K562 (cell line): ENCODE measurements around the gene DENND2A.

Source experiments
- CREB1 ChIP-seq, 2 experiments: sonication (generic) in 1 of 2; formaldehyde crosslinking in 1 of 2; IDR thresholded peaks; 2 replicates each; pipeline versions ENCODE4 v1.6.1 to v1.8.0; 2012 to 2022; ENCODE audit warnings: inconsistent platforms in 1 of 2, mild to moderate bottlenecking in 1 of 2, missing genetic modification reagents in 1 of 2, moderate library complexity in 1 of 2
- CTCF ChIP-seq, 3 experiments: IDR thresholded peaks in 2 of 3; conservative IDR thresholded peaks in 1 of 3; 2 replicates each; pipeline ENCODE4 v1.5.1; 2011 to 2012; ENCODE audit warnings: low read length in 3 of 3, mild to moderate bottlenecking in 3 of 3, control low read depth in 2 of 3, improper control_type of control experiment in 1 of 3, inconsistent platforms in 1 of 3, low read depth in 1 of 3, mixed read lengths in 1 of 3, moderate library complexity in 1 of 3; ENCODE audit not compliant: insufficient read depth in 2 of 3
- EZH2 ChIP-seq: IDR thresholded peaks from 2 replicates; pipeline ENCODE4 v1.6.1; 2012; ENCODE audit warnings: low read depth, mild to moderate bottlenecking, inconsistent platforms, low read length, borderline replicate concordance
- HMG20B ChIP-seq: fragments of 250-450 bp; sonication (Bioruptor Pico); IDR thresholded peaks from 2 replicates; pipeline ENCODE4 v1.5.0; 2021; ENCODE audit warnings: mild to moderate bottlenecking
- NFYB ChIP-seq: IDR thresholded peaks from 2 replicates; pipeline ENCODE4 v1.6.1; 2011; ENCODE audit warnings: mild to moderate bottlenecking, moderate library complexity; ENCODE audit not compliant: insufficient read length; ENCODE audit errors: extremely low read depth
- NR2C1 ChIP-seq, 2 experiments: fragments of 450-650 bp; IDR thresholded peaks; 2 replicates each; pipeline ENCODE4 v1.6.1; 2017; ENCODE audit warnings: mild to moderate bottlenecking in 2 of 2, antibody characterized with exemption in 1 of 2, inconsistent platforms in 1 of 2, missing compliant biosample characterization in 1 of 2, missing genetic modification characterization in 1 of 2
- POLR2A ChIP-seq: fragments of 450-650 bp; conservative IDR thresholded peaks from 2 replicates; pipeline ENCODE4 v1.6.1; 2016
- ZBTB43 ChIP-seq: sonication (generic); formaldehyde crosslinking; IDR thresholded peaks from 2 replicates; pipeline ENCODE4 v1.8.0; 2023; ENCODE audit warnings: mild to moderate bottlenecking, missing genetic modification reagents
- ZNF324 ChIP-seq: fragments of 250-450 bp; sonication (Bioruptor Pico); IDR thresholded peaks from 2 replicates; pipeline ENCODE4 v1.4.0; 2020; ENCODE audit warnings: mild to moderate bottlenecking

- TF ChIP-seq CREB1 (IDR thresholded peaks at IDR 0.05) = no peak
- no peak for TF ChIP-seq CREB1 (CRISPR knock-in tag; IDR thresholded peaks at IDR 0.05)
- TF ChIP-seq HMG20B (CRISPR knock-in tag) = no peak
- TF ChIP-seq ZNF324 (CRISPR knock-in tag) = no peak
- TF ChIP-seq POLR2A = no peak
- no peak for TF ChIP-seq NFYB
- no peak for TF ChIP-seq EZH2
- TF ChIP-seq CTCF (IDR thresholded peaks at IDR 0.05 in 2 of 3, conservative IDR thresholded peaks at IDR 0.05 in 1 of 3; ENCODE audit: insufficient read depth in 2 of 3, low read depth in 1 of 3, low read length in 3 of 3) = no peak
- TF ChIP-seq ZBTB43 (CRISPR knock-in tag) = no peak
- no peak for TF ChIP-seq NR2C1 (IDR thresholded peaks at IDR 0.05)
- no peak for TF ChIP-seq NR2C1 (tag; IDR thresholded peaks at IDR 0.05)
Measured at GRCh38 chr7:140683657-140684056, 43.0 kb upstream of the DENND2A start.
